Stimulated activated naive CD8-positive, alpha-beta T cell treated with anti-CD3 and anti-CD28 coated beads, Interleukin-15, Interleukin-2, amounts not matched to agents 100 ng/mL and 50 ng/mL, for 24 hours (primary cell): ENCODE data around the gene HSF2BP.
"Not testable (repeated sequence)": the region's sequence is repeated elsewhere in the genome, so short reads cannot be mapped to it uniquely, and the experiment has no call there.

Experiments used
- H3K27ac Mint-ChIP-seq: one replicate; pipeline ENCODE4 v1.8.0; 2021; ENCODE audit warnings: mild to moderate bottlenecking, mixed read lengths
- H3K27me3 Mint-ChIP-seq: one replicate; pipeline ENCODE4 v1.8.0; 2021; ENCODE audit warnings: mixed read lengths
- H3K36me3 Mint-ChIP-seq: one replicate; pipeline ENCODE4 v1.8.0; 2021; ENCODE audit warnings: low read depth, mixed read lengths
- H3K4me1 Mint-ChIP-seq: one replicate; pipeline ENCODE4 v1.8.0; 2021; ENCODE audit warnings: low read depth, mixed read lengths
- H3K4me3 Mint-ChIP-seq: one replicate; pipeline ENCODE4 v1.8.0; 2021; ENCODE audit warnings: mild to moderate bottlenecking, mixed read lengths
- H3K9me3 Mint-ChIP-seq: one replicate; pipeline ENCODE4 v1.8.0; 2021; ENCODE audit warnings: mixed read lengths

Gene HSF2BP

DNA sequence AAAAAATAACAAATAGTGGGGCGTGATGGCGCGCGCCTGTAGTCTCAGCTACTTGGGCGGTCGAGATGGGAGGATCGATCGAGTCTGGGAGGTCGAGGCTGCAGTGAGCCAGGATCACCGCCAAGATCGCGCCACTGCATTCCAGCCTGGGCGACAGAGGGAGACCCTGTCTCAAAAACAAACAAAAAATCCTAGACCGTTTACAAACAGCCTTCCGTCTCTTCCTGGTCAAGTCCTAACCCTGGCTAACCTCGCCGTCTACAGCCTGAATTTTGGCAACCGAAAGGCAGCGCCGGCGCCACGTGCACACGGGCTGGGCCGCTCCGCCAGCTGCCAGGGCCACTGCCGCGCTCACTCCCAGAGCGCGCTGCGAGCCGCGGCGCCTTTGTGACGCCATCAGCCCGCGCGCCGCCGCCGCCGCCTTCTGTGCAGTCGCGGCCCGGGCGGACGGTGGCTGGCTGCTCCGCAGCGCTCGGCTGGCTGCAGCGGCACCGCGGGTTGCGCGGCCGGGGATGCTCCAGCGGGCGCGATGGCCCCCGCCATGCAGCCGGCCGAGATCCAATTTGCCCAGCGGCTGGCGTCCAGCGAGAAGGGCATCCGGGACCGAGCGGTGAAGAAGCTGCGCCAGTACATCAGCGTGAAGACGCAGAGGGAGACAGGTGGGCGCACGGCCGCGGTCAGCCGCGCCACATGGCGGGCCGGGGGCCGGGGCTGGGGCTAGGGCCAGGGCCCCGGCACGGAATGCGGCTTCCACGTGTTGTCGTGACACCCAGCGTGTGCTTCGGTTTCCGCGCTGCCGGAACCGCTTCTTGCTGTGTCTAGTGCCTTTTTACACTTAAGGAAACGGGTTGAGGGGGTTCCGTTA, at the start of gene HSF2BP, which contains the start of gene RRP1B:
HSF2BP (minus strand) TSS at position 353 of the 865 bp plus-strand sequence. CDS start 1,392 bp downstream, outside the sequence.
RRP1B (plus strand) TSS at position 425 of the 865 bp plus-strand sequence; CDS start at position 530, 105 bp downstream.
- peaks cover 45% of the 10 kb centered on the region for H3K4me1 Mint-ChIP-seq
- H3K27ac Mint-ChIP-seq: peak within 1 kb of the TSS; percentile 96
- H3K4me3 Mint-ChIP-seq: peak within 1 kb of the TSS; percentile 90
- H3K36me3 Mint-ChIP-seq: peaks cover 36% of the 10 kb centered on the region
- H3K27me3 Mint-ChIP-seq: no peaks in the 10 kb centered on the region
- no peaks in the 10 kb centered on the region for H3K9me3 Mint-ChIP-seq

DNA sequence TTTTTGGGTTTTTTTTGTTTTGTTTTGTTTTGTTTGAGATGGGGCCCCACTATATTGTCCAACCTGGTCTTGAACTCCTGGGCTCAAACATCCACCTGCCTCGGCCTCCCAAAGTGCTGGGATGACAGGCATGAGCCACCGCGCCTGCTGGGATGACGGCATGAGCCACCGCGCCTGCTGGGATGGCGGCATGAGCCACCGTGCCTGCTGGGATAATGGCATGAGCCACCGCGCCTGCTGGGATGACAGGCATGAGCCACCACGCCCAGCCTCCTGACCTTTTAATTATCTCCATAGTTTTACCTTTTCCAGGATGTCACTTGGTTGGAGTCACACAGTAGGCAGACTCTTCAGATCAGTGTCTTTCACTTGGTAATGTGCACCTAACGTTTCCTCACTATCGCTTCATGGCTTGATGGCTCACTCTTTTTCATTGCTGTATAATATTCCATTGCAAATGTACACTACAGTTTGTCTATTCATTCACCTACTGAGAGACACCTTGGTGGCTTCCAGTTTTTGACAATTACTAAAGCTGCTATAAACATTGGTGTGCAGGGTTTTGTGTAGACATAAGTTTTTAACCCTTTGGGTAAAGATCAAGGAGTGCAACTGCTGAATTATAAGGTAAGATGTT, 49.6 kb upstream of the HSF2BP start:
- H3K27me3 Mint-ChIP-seq: peaks cover 10% of the 10 kb centered on the region
- H3K27ac Mint-ChIP-seq: no peak overlapping the region
- no peaks in the 10 kb centered on the region for H3K4me1 Mint-ChIP-seq
- no peak overlapping the region for H3K4me3 Mint-ChIP-seq
- H3K9me3 Mint-ChIP-seq: no peaks in the 10 kb centered on the region
- H3K36me3 Mint-ChIP-seq: no peaks in the 10 kb centered on the region

- no peak overlapping the region for H3K4me3 Mint-ChIP-seq
- H3K27ac Mint-ChIP-seq: no peak overlapping the region
- H3K27me3 Mint-ChIP-seq: peaks cover 10% of the 10 kb centered on the region
- no peaks in the 10 kb centered on the region for H3K36me3 Mint-ChIP-seq
- peaks cover 9% of the 10 kb centered on the region for H3K4me1 Mint-ChIP-seq
- no peaks in the 10 kb centered on the region for H3K9me3 Mint-ChIP-seq
Measured at GRCh38 chr21:43707462-43707861, 48.2 kb upstream of the HSF2BP start.

DNA sequence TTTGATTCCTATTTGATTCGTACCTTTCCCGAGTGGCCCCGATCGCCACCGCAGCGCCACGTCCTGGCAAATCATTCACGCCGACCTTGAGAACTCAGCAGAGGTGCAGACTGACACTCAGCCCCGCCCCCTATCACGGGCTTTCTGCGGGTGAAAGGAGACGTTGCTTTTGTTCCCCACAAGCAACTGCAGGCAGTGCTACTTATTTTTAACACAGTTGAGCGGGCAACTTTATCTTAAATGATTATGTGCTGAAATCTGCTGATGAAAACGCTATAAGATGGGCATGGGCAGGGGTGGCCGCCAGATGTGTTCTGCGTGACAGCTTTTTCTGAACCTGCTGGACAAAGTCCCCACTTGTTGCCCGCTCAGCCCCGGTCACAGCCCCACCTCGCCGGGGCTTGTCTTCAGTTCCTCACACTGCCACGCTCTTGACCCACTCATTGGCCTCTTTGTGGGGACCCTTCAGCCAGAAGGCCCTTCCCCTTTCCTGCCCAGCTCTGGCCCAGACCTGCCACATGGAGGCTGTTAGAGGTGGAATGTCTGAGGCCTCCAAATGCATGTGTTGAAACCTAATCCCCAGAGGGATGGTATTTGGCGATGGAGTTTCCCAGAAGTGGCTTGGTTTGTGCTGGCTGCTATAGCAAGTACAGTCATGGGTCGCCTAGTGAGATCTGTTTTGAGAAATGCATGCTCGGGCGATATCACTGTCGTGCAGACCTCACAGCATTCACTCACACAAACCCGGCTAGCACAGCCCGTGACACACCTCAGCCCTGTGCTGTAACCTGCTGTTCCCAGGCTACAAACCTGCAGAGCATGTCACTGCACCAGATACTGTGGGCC, 44.0 kb upstream of the HSF2BP start:
- Mint-ChIP-seq H3K4me3 (peak overlapping the region; percentile 28), H3K27me3 (no peaks in the 10 kb centered on the region), H3K9me3 (no peaks in the 10 kb centered on the region), H3K4me1 (peaks cover 13% of the 10 kb centered on the region), H3K36me3 (peaks cover 4% of the 10 kb centered on the region), H3K27ac (no peak overlapping the region)

- Mint-ChIP-seq H3K36me3 (peaks cover 7% of the 10 kb centered on the region), H3K4me3 (peak overlapping the region; percentile 28), H3K9me3 (no peaks in the 10 kb centered on the region), H3K27me3 (no peaks in the 10 kb centered on the region), H3K27ac (no peak overlapping the region), H3K4me1 (peaks cover 13% of the 10 kb centered on the region)
Measured at GRCh38 chr21:43702785-43703034, 43.4 kb upstream of the HSF2BP start.

GRCh38 chr21:43701936-43702784, 42.9 kb upstream of the HSF2BP start:
- Mint-ChIP-seq H3K4me3 (peak overlapping the region; percentile 28), H3K27ac (no peak overlapping the region)

GRCh38 chr21:43699933-43700599, 40.8 kb upstream of the HSF2BP start:
- Mint-ChIP-seq H3K36me3 (peaks cover 32% of the 10 kb centered on the region), H3K4me1 (peaks cover 13% of the 10 kb centered on the region), H3K4me3 (no peak overlapping the region), H3K27me3 (no peaks in the 10 kb centered on the region), H3K9me3 (no peaks in the 10 kb centered on the region), H3K27ac (no peak overlapping the region)

More at GRCh38 chr21:43701936-43702784, 42.9 kb upstream of the HSF2BP start:
- H3K27me3 Mint-ChIP-seq: no peaks in the 10 kb centered on the region
- H3K9me3 Mint-ChIP-seq: no peaks in the 10 kb centered on the region
- peaks cover 13% of the 10 kb centered on the region for H3K4me1 Mint-ChIP-seq
- peaks cover 11% of the 10 kb centered on the region for H3K36me3 Mint-ChIP-seq

- not testable (repeated sequence) for H3K27me3 Mint-ChIP-seq, H3K9me3 Mint-ChIP-seq, H3K27ac Mint-ChIP-seq, H3K4me3 Mint-ChIP-seq
- Mint-ChIP-seq H3K4me1 (peaks cover 13% of the 10 kb centered on the region), H3K36me3 (peaks cover 36% of the 10 kb centered on the region)
Measured at GRCh38 chr21:43699492-43699777, 40.1 kb upstream of the HSF2BP start.

DNA sequence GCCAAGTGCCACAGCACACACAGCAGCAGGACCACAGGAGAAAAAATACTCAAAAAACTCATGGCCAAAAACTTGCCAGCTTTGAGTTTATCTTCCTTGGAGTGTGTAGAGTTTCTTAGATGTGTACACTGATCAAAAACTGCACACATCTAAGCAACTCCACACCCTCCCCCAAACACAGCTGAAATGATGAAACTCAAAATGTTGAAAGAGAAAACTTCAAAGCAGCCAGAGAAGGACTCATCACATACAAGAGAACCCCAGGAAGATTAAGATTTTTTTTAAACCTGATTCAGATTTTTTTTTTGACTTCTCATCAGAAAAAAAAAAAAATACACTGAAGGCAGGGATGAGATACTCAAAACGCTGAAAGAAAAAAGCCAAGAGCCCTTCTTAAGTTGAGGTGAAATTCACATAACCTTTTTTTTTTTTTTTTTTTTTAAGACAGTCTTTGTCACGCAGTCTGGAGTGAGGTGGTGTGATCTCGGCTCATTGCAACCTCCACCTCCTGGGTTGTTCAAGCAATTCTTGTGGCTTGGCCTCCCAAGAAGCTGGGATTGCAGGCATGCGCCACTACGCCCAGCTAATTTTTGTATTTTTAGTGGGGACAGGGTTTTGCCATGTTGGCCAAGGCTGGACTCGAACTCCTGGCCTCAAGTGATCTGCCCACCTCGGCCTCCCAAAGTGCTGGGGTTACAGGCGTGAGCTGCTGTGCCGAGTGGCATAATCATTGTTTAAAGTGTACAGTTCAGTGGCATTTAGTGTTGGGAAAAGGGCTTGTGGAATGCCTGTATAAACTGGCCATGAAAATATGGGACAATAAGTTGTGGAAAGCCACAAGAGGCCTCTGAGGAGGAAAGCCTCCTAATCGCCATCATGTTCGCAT, 38.7 kb upstream of the HSF2BP start:
- no peak overlapping the region for H3K27ac Mint-ChIP-seq
- H3K4me3 Mint-ChIP-seq: no peak overlapping the region
- H3K27me3 Mint-ChIP-seq: no peaks in the 10 kb centered on the region
- peaks cover 48% of the 10 kb centered on the region for H3K36me3 Mint-ChIP-seq
- peaks cover 10% of the 10 kb centered on the region for H3K4me1 Mint-ChIP-seq
- no peaks in the 10 kb centered on the region for H3K9me3 Mint-ChIP-seq

GRCh38 chr21:43696214-43696613, 36.9 kb upstream of the HSF2BP start:
- H3K9me3 Mint-ChIP-seq: no peaks in the 10 kb centered on the region
- H3K27ac Mint-ChIP-seq: no peak overlapping the region
- H3K27me3 Mint-ChIP-seq: no peaks in the 10 kb centered on the region
- peaks cover 59% of the 10 kb centered on the region for H3K36me3 Mint-ChIP-seq
- peaks cover 3% of the 10 kb centered on the region for H3K4me1 Mint-ChIP-seq
- H3K4me3 Mint-ChIP-seq: no peak overlapping the region

DNA sequence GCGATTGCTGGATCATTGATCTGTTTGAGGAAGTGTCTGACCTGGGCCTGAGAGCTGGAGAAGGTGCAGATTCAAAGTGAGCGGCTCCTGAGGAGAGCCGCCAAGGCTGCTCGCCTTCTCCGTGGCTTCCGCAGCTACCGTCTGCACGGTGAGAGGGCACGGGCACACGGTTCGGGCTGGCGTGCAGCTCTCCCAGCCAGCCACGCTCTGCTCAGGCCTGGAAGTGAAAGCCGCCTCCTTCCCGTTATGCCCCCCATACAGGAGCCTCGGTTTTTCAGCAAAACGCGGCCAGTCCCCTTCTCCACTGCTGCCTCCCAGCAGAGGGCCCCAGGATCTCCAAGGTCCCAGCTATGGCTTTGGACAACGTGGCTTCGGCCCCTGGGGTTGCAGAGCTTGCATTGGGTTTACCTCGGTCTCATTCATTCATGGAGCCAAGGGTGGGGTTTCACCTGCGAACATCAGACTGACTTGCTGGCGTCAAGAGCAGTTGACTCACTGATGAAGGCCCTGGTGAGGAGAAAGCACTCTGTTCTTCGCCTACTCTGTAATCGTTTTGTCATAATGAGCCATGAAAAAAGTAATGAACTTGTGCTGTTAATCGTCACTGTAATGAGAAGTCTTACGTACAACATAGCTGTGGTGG, 35.3 kb upstream of the HSF2BP start:
- Mint-ChIP-seq H3K9me3 (no peaks in the 10 kb centered on the region), H3K4me3 (no peak overlapping the region), H3K27ac (no peak overlapping the region), H3K27me3 (no peaks in the 10 kb centered on the region), H3K36me3 (peaks cover 76% of the 10 kb centered on the region), H3K4me1 (no peaks in the 10 kb centered on the region)

DNA sequence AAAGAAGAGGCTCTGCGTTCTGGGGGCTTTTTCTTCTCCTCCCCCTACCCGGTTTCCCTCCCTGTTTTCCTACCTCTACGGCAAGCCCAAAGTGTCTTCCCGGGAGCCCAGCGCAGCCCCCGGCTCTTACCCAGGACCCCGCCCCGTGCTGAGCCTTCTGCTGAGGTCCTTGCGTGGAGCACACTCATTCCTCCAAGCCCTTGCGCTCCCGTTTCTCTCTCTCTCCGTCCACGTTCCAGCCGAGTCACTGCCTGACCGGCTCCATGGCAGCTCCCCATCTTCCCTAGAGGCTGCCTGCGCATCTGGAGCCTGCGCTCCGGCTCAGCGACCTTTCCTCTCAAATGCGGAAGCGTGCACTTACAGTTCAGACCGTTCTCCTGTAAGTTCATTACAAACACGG, 34.7 kb upstream of the HSF2BP start:
- Mint-ChIP-seq H3K27me3 (no peaks in the 10 kb centered on the region), H3K27ac (no peak overlapping the region), H3K36me3 (peaks cover 77% of the 10 kb centered on the region), H3K4me1 (no peaks in the 10 kb centered on the region), H3K9me3 (no peaks in the 10 kb centered on the region), H3K4me3 (no peak overlapping the region)

- Mint-ChIP-seq H3K4me3 (no peak overlapping the region), H3K4me1 (no peaks in the 10 kb centered on the region), H3K27me3 (no peaks in the 10 kb centered on the region), H3K36me3 (peaks cover 73% of the 10 kb centered on the region), H3K9me3 (no peaks in the 10 kb centered on the region), H3K27ac (no peak overlapping the region)
Measured at GRCh38 chr21:43692949-43693348, 33.7 kb upstream of the HSF2BP start.
